Skin of body (tissue), 2 donors: ENCODE measurements around the gene C2CD3. TPM values are rescaled to one million over a fixed set of nuclear protein-coding genes. Genes with fewer than 3 reads are reported as not detected.
"Not testable (repeated sequence)": the region's sequence is repeated elsewhere in the genome, so short reads cannot be mapped to it uniquely, and the experiment has no call there.

Experiments
- DNase-seq: peaks from one replicate; lab custom pipeline; 2025; lab: John Stamatoyannopoulos, UW
- total RNA-seq: library from RNA; depleted of rRNA; stranded (reverse); fragments of >200 nt; gene quantifications from one replicate; pipeline ENCODE4 v1.2.3, GENCODE V29; 2014

The C2CD3 gene
- total RNA-seq, 1 donor from 2014 or later, result 16.2 TPM

- no peak for DNase-seq
These were observed 101.4 kb downstream of the C2CD3 start for GRCh38 chr11:74069146-74070046.

DNA sequence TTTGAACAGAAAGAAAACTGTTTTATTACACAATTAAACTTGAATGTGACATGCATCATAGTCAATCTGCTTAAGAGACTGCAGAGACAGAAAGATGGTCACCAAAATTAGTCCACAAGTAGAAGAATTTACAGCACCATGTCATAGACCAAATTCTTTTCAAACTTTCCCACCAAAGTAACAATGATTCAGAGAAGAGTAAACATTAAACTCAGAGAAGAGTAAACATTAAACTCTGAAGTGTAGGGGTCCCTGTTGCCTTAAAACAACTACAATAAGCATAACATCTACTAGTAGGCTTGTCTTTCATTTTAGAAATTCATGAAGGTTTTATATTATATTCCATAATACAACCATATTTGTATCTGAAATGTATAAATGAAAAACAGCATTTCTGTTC lies 104.1 kb downstream of the C2CD3 start:
- not testable (repeated sequence) for DNase-seq

GRCh38 chr11:74065534-74065933 lies 105.3 kb downstream of the C2CD3 start:
- DNase-seq, result not testable (repeated sequence)

DNA sequence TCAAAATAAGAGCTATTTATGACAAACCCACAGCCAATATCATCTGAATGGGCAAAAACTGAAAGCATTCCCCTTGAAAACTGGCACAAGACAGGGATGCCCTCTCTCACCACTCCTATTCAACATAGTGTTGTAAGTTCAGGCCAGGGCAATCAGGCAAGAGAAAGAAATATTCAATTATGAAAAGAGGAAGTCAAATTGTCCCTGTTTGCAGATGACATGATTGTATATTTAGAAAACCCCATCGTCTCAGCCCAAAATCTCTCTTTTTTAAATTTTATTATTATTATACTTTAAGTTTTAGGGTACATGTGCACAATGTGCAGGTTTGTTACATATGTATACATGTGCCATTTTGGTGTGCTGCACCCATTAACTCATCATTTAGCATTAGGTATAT lies 107.2 kb downstream of the C2CD3 start:
- DNase-seq, result not testable (repeated sequence)

GRCh38 chr11:74061599-74061998 lies 109.2 kb downstream of the C2CD3 start:
- not testable (repeated sequence) for DNase-seq

GRCh38 chr11:74057249-74058151 lies 113.3 kb downstream of the C2CD3 start:
- DNase-seq, result no peak

DNA sequence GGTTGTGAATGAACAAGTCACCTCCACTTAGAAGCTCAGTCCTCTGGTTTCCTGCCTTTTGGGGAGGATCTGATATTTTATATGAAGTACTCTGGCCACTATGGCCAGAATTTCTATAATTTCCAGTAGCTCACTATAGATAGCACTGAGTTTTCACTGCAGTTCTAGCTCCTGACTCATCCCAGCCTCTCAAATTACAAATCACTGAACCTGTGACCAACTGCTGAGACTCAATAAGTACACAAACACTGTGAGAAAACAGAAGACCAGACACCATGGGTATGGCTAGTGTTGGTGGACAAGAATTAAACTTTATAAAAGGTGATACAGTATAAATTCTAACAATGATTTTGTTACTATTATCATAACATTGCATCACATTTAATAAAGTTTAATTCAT lies 114.9 kb downstream of the C2CD3 start:
- DNase-seq, result no peak

- DNase-seq, result no peak
These were observed 120.3 kb downstream of the C2CD3 start for GRCh38 chr11:74050465-74050864.

GRCh38 chr11:74048993-74049392 lies 121.8 kb downstream of the C2CD3 start:
- DNase-seq, result no peak

DNA sequence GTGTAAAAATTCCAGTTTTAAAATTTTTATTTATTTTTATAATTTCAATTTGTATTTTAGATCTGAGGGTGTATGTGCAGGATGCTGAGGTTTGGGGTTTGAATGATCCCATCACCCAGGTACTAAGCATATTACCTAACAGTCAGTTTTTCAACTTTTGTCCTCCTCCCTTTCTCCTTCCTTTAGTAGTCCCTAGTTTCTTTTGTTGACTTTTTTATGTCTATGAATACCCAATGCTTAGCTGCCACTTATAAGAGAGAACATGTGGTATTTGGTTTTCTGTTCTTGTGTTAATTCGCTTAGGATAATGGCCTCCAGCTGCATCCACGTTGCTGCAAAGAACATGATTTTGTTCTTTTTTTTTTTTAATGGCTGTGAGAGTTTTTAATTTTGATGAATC lies 126.3 kb downstream of the C2CD3 start:
- no peak for DNase-seq

DNA sequence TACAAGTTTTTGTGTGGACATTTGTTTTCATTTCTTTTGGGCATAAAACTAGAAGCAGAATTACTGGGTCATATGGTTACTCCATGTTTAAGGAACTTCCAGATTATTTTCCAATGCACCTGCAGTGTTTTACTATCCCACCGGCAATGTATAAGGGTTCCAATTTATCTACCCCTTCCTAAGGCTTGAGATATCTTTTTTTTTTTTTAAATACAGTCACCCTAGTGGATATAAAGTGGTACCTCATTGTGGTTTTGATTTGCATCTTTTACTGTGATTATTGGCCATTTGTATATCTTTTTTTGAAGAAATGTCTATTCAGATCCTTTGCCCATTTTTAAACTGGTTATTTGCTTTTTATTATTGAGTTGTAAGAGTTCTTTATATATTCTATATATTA lies 127.4 kb downstream of the C2CD3 start:
- DNase-seq, result no peak

DNA sequence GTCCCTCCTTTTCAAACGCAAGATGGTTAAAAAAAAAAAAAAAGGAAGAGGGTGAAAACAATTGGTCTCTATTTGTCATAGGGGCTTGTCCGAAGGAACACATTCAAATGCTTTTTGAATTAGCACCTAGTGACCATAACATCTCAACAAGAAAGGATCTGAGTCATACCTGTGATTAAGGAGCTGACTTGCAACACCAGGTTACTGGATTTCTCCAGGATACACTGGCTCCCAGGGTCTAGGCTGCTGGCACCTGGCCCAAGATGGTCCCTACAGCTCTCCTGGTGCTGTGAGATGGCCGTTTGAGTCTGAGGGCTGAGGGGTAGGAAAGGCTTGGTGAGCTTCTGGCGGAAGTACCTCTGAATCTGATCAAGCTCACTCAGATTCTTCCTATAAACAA lies 133.5 kb downstream of the C2CD3 start:
- no peak for DNase-seq

DNA sequence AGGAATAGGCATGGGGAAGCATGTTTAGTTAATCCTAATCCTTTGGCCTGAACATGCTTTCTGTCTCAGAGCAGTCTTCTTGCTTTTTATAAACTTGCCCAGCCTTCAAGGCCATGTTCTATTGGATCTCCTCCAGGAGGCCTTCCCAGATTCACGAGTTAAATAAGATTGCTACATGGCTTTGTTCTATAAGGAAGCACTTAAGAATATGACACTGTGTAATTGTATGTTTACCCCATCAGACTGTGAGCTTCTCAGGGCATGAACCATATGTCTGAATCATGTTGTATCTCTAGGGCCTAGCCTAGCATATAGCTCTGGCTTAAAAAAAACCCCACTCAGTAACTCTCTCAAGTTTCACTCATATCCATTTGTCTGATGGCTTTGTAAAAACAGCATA lies 135.5 kb downstream of the C2CD3 start:
- DNase-seq, result no peak

GRCh38 chr11:74033046-74033445 lies 137.8 kb downstream of the C2CD3 start:
- no peak for DNase-seq

DNA sequence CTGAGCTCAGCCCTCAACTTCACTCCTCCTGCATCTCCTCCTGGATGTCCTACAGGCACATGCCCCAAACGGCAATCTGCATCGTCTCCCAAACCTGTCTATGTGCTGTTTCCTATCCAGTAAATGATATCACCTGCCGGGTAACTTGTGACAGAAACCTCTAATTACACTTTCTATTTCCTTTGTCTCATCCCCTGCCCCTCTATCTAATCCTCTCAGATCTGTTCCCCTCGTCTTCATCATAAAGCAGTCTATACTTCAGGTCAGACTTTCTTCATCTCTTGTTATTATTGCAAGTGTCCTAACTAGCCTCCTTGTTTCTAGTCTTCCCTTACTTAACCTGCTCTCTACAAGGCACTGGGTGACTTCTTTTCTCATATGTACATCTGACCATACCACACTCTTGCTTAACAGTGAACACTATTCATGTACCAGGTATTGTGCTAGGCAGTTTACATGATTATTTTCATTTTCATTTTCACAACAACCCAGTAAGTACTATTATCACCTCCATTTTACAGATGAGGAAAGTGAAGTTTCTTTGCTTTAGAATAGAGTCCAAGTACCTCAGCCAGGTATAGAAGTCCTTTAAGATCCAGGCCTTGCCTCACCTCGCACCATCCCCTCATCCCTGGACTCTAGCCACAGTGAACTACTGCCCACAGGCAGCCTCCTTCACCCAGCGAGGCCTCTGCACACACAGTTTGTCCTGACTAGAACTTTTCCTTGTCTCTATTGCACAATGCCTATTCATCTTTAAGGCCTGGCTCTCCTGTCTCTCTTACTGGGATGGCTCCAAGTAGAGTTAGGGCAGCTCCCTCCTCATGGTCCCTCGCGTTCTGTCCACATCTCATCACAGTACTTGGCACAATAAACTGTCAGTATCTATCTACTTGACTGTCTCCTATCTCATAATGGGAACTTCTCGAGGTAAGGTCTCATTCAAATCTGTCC lies 139.8 kb downstream of the C2CD3 start:
- DNase-seq, result no peak

DNA sequence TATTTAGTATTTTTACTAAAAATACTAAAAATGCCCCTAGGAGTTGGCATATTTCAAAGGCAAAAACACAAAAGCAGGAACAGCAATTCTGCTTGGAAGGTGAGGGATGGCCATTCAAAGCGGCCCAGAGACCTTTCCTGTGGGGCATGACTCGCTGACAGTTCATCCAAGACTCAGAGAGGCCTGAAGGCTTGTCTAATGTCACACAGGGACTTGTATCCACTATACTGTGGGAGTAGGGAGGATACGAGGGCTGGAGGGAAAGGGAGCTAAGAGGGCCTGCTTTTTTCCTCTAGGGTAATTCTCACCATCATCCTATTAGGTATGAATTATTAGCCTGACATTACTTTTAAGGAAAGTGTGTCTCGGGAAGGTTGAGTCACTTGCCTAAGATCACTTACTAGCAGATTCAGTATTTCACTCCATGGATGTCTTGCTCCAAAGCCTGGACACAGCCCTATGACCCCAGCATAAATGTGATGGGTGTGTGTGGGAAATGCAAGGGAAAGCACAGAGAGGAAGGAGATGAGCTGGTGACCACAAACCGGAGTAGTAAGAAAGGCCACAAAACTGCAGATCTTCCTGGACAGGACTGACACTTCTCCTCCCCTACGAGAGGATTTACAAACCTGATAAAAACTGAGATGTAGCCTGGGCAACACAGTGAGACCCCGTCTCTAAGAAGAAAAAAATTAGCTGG lies 145.2 kb downstream of the C2CD3 start:
- no peak for DNase-seq

- no peak for DNase-seq
These were observed 146.4 kb downstream of the C2CD3 start for GRCh38 chr11:74024261-74025029.

DNA sequence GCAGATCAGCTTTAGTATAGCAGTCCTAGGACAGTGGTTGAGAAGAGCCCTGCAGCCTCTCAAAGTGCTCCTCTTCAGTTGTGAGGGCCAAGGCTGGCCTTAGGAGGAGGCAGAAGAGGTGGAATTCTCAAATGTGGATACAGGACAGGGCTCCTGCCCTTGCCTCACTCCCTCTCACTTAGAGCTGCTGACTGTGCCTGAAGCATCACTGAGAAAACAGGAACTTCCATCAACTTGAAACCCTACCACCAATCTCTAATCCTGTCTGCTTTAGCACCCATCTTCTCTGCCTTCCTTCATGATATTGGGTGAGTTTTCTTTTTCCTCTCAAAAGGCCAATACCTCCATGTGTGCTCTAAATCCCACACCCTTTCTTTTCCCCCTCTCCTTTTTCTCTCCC lies 147.5 kb downstream of the C2CD3 start:
- DNase-seq, result no peak

- no peak for DNase-seq
These were observed 148.3 kb downstream of the C2CD3 start for GRCh38 chr11:74022546-74022945.

GRCh38 chr11:74021998-74022397 lies 148.8 kb downstream of the C2CD3 start:
- DNase-seq, result no peak
